DMS153 treated with DMSO at 0.1 percent for 48 hours (cell line): ENCODE data around the gene C2orf76.
"Not testable (repeated sequence)": the region's sequence is repeated elsewhere in the genome, so short reads cannot be mapped to it uniquely, and the experiment has no call there.

Experiments
- DNase-seq: peaks from one replicate; lab custom pipeline; 2025; ENCODE audit not compliant: unreplicated experiment; lab: John Stamatoyannopoulos, UW

The C2orf76 gene

GRCh38 chr2:119377993-119378345 lies 11.3 kb upstream of the C2orf76 start:
- no peak for DNase-seq

GRCh38 chr2:119377294-119377992 lies 10.8 kb upstream of the C2orf76 start:
- DNase-seq, result no peak

GRCh38 chr2:119376810-119377209 lies 10.2 kb upstream of the C2orf76 start:
- no peak for DNase-seq

- DNase-seq, result not testable (repeated sequence)
These were observed 9.8 kb upstream of the C2orf76 start for GRCh38 chr2:119376406-119376805.

- not testable (repeated sequence) for DNase-seq
These were observed 7.5 kb upstream of the C2orf76 start for GRCh38 chr2:119373907-119374745.

GRCh38 chr2:119372778-119373568 lies 6.3 kb upstream of the C2orf76 start:
- no peak for DNase-seq

GRCh38 chr2:119371111-119371510 lies 4.5 kb upstream of the C2orf76 start:
- DNase-seq, result no peak

- no peak for DNase-seq
These were observed 3.2 kb upstream of the C2orf76 start for GRCh38 chr2:119369845-119370244.

- DNase-seq, result no peak
These were observed 952 bp upstream of the C2orf76 start for GRCh38 chr2:119367472-119368099.

GRCh38 chr2:119366161-119366648 lies 429 bp downstream of the C2orf76 start:
- DNase-seq, result no peak

- DNase-seq, result no peak
These were observed 1.2 kb downstream of the C2orf76 start for GRCh38 chr2:119365436-119365835.

GRCh38 chr2:119364798-119365197 lies 1.8 kb downstream of the C2orf76 start:
- no peak for DNase-seq

GRCh38 chr2:119360423-119360966 lies 6.1 kb downstream of the C2orf76 start:
- DNase-seq, result no peak

GRCh38 chr2:119359774-119360173 lies 6.9 kb downstream of the C2orf76 start:
- DNase-seq, result no peak

GRCh38 chr2:119354860-119355259 lies 11.8 kb downstream of the C2orf76 start:
- DNase-seq, result no peak

GRCh38 chr2:119352357-119352756 lies 14.3 kb downstream of the C2orf76 start:
- no peak for DNase-seq

GRCh38 chr2:119350311-119350998 lies 16.2 kb downstream of the C2orf76 start:
- no peak for DNase-seq

- DNase-seq, result no peak
These were observed 17.3 kb downstream of the C2orf76 start for GRCh38 chr2:119349289-119349688.

GRCh38 chr2:119341684-119342083 lies 24.9 kb downstream of the C2orf76 start:
- DNase-seq, result no peak

- no peak for DNase-seq
These were observed 27.1 kb downstream of the C2orf76 start for GRCh38 chr2:119339562-119339923.
